Cardiac muscle cell (in vitro differentiated cells and primary cell): ENCODE data around the gene ZNF829. TPM values are rescaled to one million over a fixed set of nuclear protein-coding genes. Genes with fewer than 3 reads are reported as not detected.

Experiments
- DNase-seq, 2 donors: peaks; one replicate each; pipeline versions ENCODE4 v3.0.0 to v3.0.0-alpha.2; 2010 to 2017; ENCODE audit warnings: low read depth in 1 of 2, low spot score in 1 of 2
- H3K27ac ChIP-seq: fragments of 200-600 bp; sonication (generic); 2 replicates; pipeline ENCODE4 v1.5.1; 2016
- H3K27me3 ChIP-seq: fragments of 200-600 bp; sonication (generic); 2 replicates; pipeline ENCODE4 v1.6.0; 2016; ENCODE audit warnings: control low read depth
- H3K36me3 ChIP-seq: fragments of 200-600 bp; sonication (generic); 2 replicates; pipeline ENCODE4 v1.5.1; 2016; ENCODE audit warnings: control low read depth
- H3K4me1 ChIP-seq: fragments of 200-600 bp; sonication (generic); 2 replicates; pipeline ENCODE4 v1.8.1; 2017; ENCODE audit warnings: low read depth, mild to moderate bottlenecking, mixed run types
- H3K4me3 ChIP-seq: fragments of 200-600 bp; sonication (generic); 2 replicates; pipeline ENCODE4 v1.5.1; 2016; ENCODE audit warnings: mild to moderate bottlenecking
- H3K9me3 ChIP-seq: fragments of 200-600 bp; sonication (generic); 2 replicates; pipeline ENCODE4 v1.5.1; 2017; ENCODE audit warnings: low read depth, mild to moderate bottlenecking, control low read depth
- CTCF ChIP-seq: IDR thresholded peaks from 2 replicates; pipeline ENCODE4 v1.5.1; 2012; ENCODE audit warnings: low read depth, mild to moderate bottlenecking, low read length
- polyA plus RNA-seq: library from polyadenylated mRNA; unstranded; fragments of >200 nt; fragmentation: Nextera tagmentation; extraction: Ambion mirVana; gene quantifications from 2 replicates; pipeline ENCODE4 v1.2.1, GENCODE V29; 2016
- total RNA-seq: library from RNA; depleted of rRNA; stranded (reverse); fragments of >200 nt; gene quantifications from 2 replicates; pipeline ENCODE4 v1.2.3, GENCODE V29; 2016

ZNF829 gene
- total and polyA plus RNA-seq, 2 experiments from 2014 or later = 2.0 to 2.3 TPM

DNA sequence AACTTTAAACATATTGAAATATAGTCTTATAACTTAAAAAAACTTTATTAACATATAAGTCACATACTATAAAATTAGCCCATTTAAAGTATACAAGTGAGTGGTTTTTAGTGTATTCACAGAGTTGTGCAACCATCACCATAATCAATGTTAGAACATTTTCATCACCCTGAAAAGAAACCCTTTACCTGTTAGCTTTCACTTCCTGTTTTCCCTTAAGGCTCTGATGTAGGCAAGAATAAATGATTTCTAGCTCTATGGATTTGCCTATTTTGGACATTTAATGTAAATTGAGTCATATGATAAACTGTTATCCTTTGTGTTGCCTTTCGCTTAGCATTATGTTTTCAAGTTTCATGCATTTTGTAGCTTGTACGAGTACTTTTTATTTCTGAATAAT lies 15.6 kb upstream of the ZNF829 start:
- H3K27ac ChIP-seq = no peak overlapping the region
- DNase-seq = no peak
- no peak for TF ChIP-seq CTCF
- no peak overlapping the region for H3K4me3 ChIP-seq
- H3K4me1 ChIP-seq = no peaks in the 10 kb centered on the region
- peaks cover under 1% of the 10 kb centered on the region for H3K36me3 ChIP-seq
- H3K9me3 ChIP-seq = no peaks in the 10 kb centered on the region
- H3K27me3 ChIP-seq = no peaks in the 10 kb centered on the region

DNA sequence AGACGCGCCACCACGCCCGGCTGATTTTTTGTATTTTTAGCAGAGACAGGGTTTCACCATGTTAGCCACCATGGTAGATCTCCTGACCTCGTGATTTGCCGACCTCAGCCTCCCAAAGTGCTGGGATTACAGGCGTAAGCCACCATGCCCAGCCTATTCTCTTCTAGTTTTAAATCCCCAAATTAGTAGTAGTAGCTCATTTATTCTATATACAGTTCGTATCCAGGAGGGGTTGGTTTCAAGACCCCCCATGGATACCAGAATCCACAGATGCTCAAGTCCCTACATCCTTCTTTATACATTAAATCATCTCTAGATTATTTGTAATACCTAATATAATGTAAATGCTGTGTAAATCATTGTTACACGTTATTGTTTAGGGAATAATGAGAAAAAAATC lies 2.0 kb upstream of the ZNF829 start:
- Histone ChIP-seq H3K4me3 (no peak overlapping the region), H3K27me3 (no peaks in the 10 kb centered on the region), H3K36me3 (peaks cover 3% of the 10 kb centered on the region), H3K27ac (no peak overlapping the region), H3K4me1 (no peaks in the 10 kb centered on the region), H3K9me3 (no peaks in the 10 kb centered on the region)
- TF ChIP-seq CTCF = no peak
- DNase-seq = no peak

GRCh38 chr19:36916991-36917390 lies 900 bp upstream of the ZNF829 start:
- DNase-seq = peak; percentile 6 to 46
- no peak for TF ChIP-seq CTCF
- peak overlapping the region; percentile 87 for H3K4me3 ChIP-seq
- peak overlapping the region; percentile 91 for H3K27ac ChIP-seq
- no peaks in the 10 kb centered on the region for H3K27me3 ChIP-seq
- H3K36me3 ChIP-seq = peaks cover 6% of the 10 kb centered on the region
- H3K4me1 ChIP-seq = no peaks in the 10 kb centered on the region
- H3K9me3 ChIP-seq = no peaks in the 10 kb centered on the region

DNA sequence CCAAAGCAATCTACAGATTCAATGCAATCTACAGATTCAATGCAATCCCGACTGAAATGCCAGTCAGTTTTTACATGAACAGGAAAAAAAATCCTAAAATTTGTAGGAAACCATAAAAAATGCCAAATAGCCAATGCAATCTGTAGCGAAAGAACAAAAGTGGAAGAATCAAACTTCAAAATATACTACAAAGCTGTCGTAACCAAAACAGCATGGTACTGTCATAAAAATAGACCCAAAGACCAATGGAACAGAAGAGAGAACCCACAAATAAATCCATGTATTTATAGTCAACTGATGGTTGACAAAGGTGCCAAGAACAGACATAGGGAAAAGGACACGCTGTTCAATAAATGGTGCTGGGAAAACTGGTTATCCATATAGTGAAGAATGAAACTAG lies 17.7 kb downstream of the ZNF829 start:
- Histone ChIP-seq H3K4me3 (no peak overlapping the region), H3K27ac (no peak overlapping the region), H3K36me3 (peaks cover 3% of the 10 kb centered on the region), H3K9me3 (peaks cover 3% of the 10 kb centered on the region), H3K4me1 (no peaks in the 10 kb centered on the region), H3K27me3 (no peaks in the 10 kb centered on the region)
- DNase-seq = no peak
- no peak for TF ChIP-seq CTCF

DNA sequence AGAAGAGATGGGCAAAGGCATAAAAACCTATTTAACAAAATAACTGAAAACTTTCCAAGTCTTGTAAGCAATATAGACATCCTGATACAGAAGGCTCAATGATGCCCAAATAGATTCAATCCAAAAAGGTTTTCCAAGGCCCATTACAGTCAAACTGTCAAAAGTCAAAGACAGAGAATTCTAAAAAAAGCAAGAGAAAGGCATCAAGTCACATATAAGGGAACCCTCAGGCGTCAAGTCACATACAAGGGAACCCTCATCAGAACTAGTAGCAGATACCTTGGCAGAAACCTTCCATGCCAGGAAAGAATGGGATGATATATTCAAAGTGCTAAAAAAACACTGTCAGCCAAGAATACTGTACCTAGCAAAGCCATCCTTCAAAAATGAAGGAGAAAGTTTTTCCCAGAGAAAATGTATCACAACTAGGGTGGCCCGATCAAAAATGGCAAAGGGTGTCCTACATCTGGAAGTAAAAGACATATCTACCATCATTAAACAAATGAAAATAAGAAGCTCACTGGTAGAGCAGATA lies 21.2 kb downstream of the ZNF829 start:
- Histone ChIP-seq H3K36me3 (peaks cover 22% of the 10 kb centered on the region), H3K4me3 (no peak overlapping the region), H3K4me1 (no peaks in the 10 kb centered on the region), H3K9me3 (peaks cover 18% of the 10 kb centered on the region), H3K27ac (no peak overlapping the region), H3K27me3 (no peaks in the 10 kb centered on the region)
- no peak for DNase-seq
- no peak for TF ChIP-seq CTCF
